ES-I3 (cell line): ENCODE data around the gene FAM20C.

ENCODE experiments used
- H3K36me3 ChIP-seq: 2 replicates; pipeline ENCODE4 v1.6.1; 2013; ENCODE audit warnings: mild to moderate bottlenecking, low read length, control low read depth, moderate library complexity; ENCODE audit not compliant: insufficient read depth
- H3K4me1 ChIP-seq: 2 replicates; pipeline ENCODE4 v1.6.1; 2013; ENCODE audit warnings: mild to moderate bottlenecking, control low read depth, low read length; ENCODE audit not compliant: insufficient read depth
- H3K9ac ChIP-seq: 2 replicates; pipeline ENCODE4 v1.6.1; 2013; ENCODE audit warnings: low read depth, mild to moderate bottlenecking, low read length, moderate library complexity
- H3K9me3 ChIP-seq: 2 replicates; pipeline ENCODE4 v1.6.1; 2013; ENCODE audit warnings: mild to moderate bottlenecking, low read length, moderate library complexity; ENCODE audit not compliant: control insufficient read depth, insufficient read depth

The FAM20C gene

DNA sequence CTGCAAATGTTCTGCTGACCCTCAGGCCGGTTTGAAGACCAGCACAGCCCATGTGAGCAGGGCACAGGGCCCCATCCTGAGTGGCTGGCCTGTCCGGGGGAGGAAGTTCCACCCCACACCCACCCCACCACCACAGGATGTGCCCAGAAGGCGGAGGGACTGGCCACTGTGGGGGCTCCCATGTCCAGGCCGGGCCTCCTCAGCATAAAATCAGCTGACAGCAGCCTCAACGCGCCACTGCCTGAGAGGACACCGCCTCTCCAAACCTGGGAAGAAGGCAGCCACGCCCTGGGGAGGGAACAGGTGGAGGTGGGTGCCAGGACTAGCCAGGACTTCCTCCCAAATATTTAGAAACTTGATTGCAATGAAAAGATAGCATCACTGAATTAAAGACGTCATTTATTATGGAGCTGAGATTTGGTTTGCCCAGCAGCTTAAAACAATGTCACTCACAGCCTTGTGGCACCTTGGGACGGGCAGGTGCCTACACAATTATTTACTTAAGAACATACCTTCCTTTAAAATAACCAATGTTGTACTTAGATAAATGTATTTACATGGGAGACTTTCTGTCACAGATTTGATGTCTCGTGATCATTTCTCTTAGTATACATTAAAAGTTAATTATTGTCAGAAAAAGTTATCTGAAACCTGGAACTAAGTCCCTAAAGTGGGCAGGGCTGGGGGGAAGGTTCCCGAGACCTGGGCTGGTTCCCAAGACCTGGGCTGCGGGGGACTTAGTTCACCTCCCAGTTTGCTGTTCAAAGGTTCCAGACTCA lies 27.3 kb upstream of the FAM20C start:
- Histone ChIP-seq H3K4me1 (no peaks in the 10 kb centered on the region), H3K9me3 (no peaks in the 10 kb centered on the region), H3K9ac (no peak overlapping the region), H3K36me3 (no peaks in the 10 kb centered on the region)

- Histone ChIP-seq H3K4me1 (no peaks in the 10 kb centered on the region), H3K9ac (no peak overlapping the region), H3K36me3 (no peaks in the 10 kb centered on the region), H3K9me3 (no peaks in the 10 kb centered on the region)
Measured at GRCh38 chr7:165661-166337, 26.6 kb upstream of the FAM20C start.

- H3K9ac ChIP-seq = no peak overlapping the region
- H3K4me1 ChIP-seq = no peaks in the 10 kb centered on the region
- no peaks in the 10 kb centered on the region for H3K36me3 ChIP-seq
- no peaks in the 10 kb centered on the region for H3K9me3 ChIP-seq
Measured at GRCh38 chr7:166338-167060, 25.9 kb upstream of the FAM20C start.

GRCh38 chr7:167090-167855 lies 25.1 kb upstream of the FAM20C start:
- Histone ChIP-seq H3K9ac (no peak overlapping the region), H3K36me3 (no peaks in the 10 kb centered on the region), H3K4me1 (no peaks in the 10 kb centered on the region), H3K9me3 (no peaks in the 10 kb centered on the region)

DNA sequence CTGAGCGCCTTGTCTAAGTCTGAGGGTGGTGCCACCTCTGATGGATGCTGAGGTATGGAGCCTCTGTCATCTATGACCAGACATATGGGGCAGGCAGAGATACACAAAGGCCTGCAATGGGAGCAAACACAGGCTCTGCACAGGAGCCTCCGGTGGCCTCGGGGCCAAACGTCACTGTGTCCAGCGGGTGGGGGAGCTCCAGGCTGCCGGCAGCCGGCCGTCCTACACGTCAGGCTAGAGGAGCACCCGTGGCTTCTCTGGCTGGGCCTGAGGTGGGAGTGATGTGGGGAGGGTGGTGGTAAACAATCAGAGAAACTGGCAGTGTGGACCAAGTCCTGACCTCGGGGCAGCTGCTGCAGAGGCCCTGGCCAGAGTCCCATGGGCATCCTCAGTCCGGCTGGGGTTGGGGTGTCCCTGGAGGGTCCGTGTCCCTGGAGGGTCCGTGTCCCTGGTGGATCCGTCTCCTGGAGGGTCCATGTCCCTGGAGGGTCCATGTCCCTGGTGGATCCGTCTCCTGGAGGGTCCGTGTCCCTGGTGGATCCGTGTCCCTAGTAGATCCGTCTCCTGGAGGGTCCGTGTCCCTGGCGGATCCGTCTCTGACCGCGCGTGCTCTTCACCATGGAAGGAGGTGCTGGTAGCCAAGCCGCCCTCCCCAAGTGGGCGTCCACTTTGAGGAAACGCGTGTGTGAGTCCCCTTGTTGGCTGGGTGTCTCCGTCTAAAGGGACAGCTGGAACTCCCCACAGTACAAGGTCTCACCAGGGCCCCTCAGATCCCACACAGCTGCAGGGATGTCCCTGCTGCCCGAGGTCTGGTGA lies 24.2 kb upstream of the FAM20C start:
- no peaks in the 10 kb centered on the region for H3K4me1 ChIP-seq
- H3K36me3 ChIP-seq = no peaks in the 10 kb centered on the region
- H3K9me3 ChIP-seq = no peaks in the 10 kb centered on the region
- no peak overlapping the region for H3K9ac ChIP-seq

DNA sequence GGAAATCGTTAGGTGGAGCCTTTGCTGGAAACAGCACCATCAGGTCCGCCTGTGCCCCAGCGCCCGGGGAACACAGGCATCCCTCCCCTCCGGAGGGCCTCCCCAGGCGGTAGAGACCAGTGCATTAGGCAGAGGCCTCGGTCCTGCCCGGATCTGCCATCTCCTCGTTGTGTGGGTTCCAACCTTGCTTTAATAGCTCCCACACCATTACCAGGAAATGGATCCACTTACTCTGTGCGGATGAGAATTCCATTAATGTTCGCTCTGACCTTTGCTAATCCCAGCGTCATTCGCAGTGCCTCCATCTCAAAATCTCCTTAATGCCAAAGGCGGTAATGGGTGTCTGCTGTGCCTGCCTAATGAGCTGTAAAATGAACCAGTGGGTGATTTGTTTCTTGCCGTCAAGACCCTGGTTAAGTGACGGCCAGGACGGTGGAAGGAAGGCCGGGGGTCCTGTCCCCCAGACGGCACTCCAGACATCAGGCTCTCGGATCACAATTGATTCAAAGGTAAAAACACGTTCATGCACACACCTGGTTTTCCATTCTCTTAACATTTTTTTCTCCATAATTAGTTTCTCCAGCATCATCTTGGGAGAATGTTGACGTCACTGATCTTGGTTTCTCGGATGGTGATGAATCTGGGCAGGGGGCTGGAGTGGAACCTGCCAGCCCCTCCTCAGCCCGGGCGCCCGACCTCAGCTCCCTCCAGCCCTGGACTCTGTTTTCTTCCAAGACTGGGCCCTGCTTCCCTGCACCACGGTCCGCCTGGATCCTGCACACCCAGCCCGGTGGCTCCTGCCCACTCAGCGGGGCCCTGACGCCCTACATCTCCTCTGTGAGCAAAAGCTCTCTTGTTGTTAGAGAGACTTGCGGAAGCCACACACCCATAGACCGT lies 22.8 kb upstream of the FAM20C start:
- H3K36me3 ChIP-seq = no peaks in the 10 kb centered on the region
- H3K9me3 ChIP-seq = no peaks in the 10 kb centered on the region
- no peak overlapping the region for H3K9ac ChIP-seq
- no peaks in the 10 kb centered on the region for H3K4me1 ChIP-seq

- Histone ChIP-seq H3K4me1 (no peaks in the 10 kb centered on the region), H3K9me3 (no peaks in the 10 kb centered on the region), H3K9ac (no peak overlapping the region), H3K36me3 (no peaks in the 10 kb centered on the region)
Measured at GRCh38 chr7:170551-171363, 21.6 kb upstream of the FAM20C start.

DNA sequence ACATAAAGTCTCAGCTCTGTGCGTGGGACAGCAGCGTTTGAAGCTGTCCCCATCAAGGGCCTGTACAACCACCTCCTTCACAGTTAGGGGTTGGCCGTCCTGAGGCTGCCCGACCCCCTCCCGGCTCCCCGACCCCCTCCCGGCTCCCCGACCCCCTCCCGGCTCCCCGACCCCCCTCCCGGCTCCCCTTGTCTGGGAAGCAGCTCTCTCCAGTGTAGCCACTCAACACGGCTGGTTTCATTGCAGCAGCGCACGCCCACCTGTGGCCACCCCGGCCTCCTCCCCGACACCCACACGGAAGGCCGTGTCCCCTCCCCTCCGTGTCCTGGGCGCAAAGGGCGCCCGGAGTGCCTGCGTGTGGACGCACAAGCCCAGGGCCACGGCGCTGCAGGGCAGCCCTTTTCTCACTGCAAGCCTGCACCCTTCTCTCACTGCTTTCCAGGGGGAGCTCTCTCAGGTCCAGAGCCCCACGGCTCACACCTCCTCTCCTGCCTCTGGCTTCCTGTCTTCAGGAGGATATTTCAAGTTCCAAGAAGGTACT lies 20.9 kb upstream of the FAM20C start:
- H3K9ac ChIP-seq = no peak overlapping the region
- H3K36me3 ChIP-seq = no peaks in the 10 kb centered on the region
- no peaks in the 10 kb centered on the region for H3K4me1 ChIP-seq
- no peaks in the 10 kb centered on the region for H3K9me3 ChIP-seq

DNA sequence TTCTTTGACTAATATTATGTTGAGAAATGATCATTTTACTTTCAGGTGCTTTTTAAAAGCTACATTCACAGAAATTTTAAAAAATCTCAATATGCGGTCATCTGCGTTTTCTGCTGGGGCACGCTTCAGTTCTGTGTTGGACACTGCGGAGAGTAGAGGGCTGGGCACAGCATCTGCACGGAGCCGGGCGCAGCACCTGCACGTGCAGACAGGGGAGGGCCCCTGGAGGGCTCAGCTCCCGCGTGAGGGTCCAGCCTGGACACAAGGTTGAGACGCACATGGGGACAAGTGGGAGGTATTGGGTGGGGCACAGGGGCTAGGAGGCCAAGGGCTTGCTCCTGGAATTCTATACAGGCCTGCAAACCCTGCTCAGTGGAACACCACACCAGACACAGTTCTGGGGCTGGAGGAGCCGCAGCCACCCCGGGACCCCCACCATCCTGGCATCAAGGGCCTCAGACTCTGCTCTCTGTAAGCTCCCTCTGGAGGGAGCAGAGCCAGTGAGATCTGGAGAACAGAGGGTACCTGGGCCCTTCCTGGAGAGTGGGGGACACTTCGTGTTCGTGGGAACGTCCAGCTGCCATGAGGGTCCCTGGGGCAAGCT lies 20.4 kb upstream of the FAM20C start:
- Histone ChIP-seq H3K9me3 (no peaks in the 10 kb centered on the region), H3K9ac (no peak overlapping the region)

GRCh38 chr7:173209-173918 lies 19.0 kb upstream of the FAM20C start:
- Histone ChIP-seq H3K4me1 (no peaks in the 10 kb centered on the region), H3K36me3 (no peaks in the 10 kb centered on the region), H3K9ac (no peak overlapping the region), H3K9me3 (no peaks in the 10 kb centered on the region)

More for the DNA sequence above, 20.4 kb upstream of the FAM20C start:
- Histone ChIP-seq H3K4me1 (no peaks in the 10 kb centered on the region), H3K36me3 (no peaks in the 10 kb centered on the region)

DNA sequence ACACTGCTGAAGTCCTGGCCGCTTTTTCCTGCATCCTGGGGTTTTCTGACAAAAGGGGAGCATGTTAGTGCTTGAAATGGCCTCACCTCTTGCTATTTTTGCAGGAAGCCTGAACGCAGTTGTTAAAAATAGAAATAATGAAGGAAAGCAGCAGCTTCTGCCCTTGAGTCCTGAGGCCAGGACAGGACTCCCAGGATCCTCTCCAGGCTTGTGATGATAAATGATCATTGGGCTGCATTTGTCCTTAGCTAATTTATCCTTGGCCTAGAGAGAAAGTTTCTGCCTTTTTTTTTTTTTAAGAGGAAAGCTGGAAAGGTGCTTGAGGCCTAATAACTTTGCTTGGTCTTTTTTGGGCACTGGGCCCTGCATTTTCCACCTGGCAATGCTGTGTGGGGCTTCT lies 17.7 kb upstream of the FAM20C start:
- H3K36me3 ChIP-seq = no peaks in the 10 kb centered on the region
- no peaks in the 10 kb centered on the region for H3K4me1 ChIP-seq
- no peaks in the 10 kb centered on the region for H3K9me3 ChIP-seq
- H3K9ac ChIP-seq = no peak overlapping the region
